SK-N-SH (cell line): ENCODE measurements around the gene CCK. TPM values are rescaled to one million over a fixed set of nuclear protein-coding genes. Genes with fewer than 3 reads are reported as not detected.

Experiments
- CTCF ChIA-PET: fragments of 300-600, 350-600 bp; formaldehyde crosslinking; extraction: SDS; loops from one replicate; lab custom pipeline; 2021; lab: Yijun Ruan, JAX
- POLR2A ChIA-PET: fragments of 350-600 bp; sonication (Branson Sonifier 250); formaldehyde crosslinking; extraction: SDS; loops from one replicate; lab custom pipeline; 2020; ENCODE audit warnings: antibody characterized with exemption, inconsistent platforms; lab: Yijun Ruan, JAX
- DNase-seq: peaks from one replicate; pipeline ENCODE4 v3.0.0; 2012
- H2AFZ ChIP-seq: fragments of 200-600 bp; sonication (generic); 2 replicates; pipeline ENCODE4 v1.8.1; 2016; ENCODE audit warnings: antibody characterized with exemption, mild to moderate bottlenecking, low read depth
- H3F3A ChIP-seq: fragments of 200-600 bp; sonication (generic); replicated peaks from 2 replicates; pipeline ENCODE3; 2016; ENCODE audit warnings: antibody characterized with exemption, mild to moderate bottlenecking; ENCODE audit not compliant: insufficient read depth
- H3K27ac ChIP-seq, 2 experiments: fragments of 200-500 bp in 1 of 2; fragments of 200-600 bp in 1 of 2; sonication (Bioruptor generic) in 1 of 2; sonication (generic), shearing (Covaris generic) in 1 of 2; 2 replicates each; pipeline versions ENCODE4 v1.5.1 to v1.6.1; 2014 to 2016; ENCODE audit warnings: low read depth in 2 of 2, inconsistent platforms in 1 of 2, low read length in 1 of 2, mild to moderate bottlenecking in 1 of 2, mixed read lengths in 1 of 2
- H3K27me3 ChIP-seq: fragments of 200-600 bp; sonication (generic), shearing (Covaris generic); 2 replicates; pipeline ENCODE4 v1.6.1; 2016; ENCODE audit warnings: mixed run types; ENCODE audit not compliant: insufficient read depth
- H3K36me3 ChIP-seq, 2 experiments: fragments of 200-500 bp in 1 of 2; fragments of 200-600 bp in 1 of 2; sonication (Bioruptor generic) in 1 of 2; sonication (generic) in 1 of 2; replicated peaks in 1 of 2; 2 replicates each; pipeline versions ENCODE3 to v1.5.1; 2014 to 2016; ENCODE audit warnings: low read length in 1 of 2, mild to moderate bottlenecking in 1 of 2; ENCODE audit not compliant: insufficient read depth in 2 of 2, control insufficient read depth in 1 of 2
- H3K4me1 ChIP-seq, 2 experiments: fragments of 200-500 bp in 1 of 2; fragments of 200-600 bp in 1 of 2; sonication (Bioruptor generic) in 1 of 2; sonication (generic), shearing (Covaris generic) in 1 of 2; 2 replicates each; pipeline versions ENCODE4 v1.5.1 to v1.6.1; 2014 to 2016; ENCODE audit warnings: low read depth in 1 of 2, low read length in 1 of 2, mixed run types in 1 of 2; ENCODE audit not compliant: insufficient read depth in 2 of 2, control insufficient read depth in 1 of 2
- H3K4me2 ChIP-seq: fragments of 200-600 bp; sonication (generic), shearing (Covaris generic); 2 replicates; pipeline ENCODE4 v1.6.1; 2017; ENCODE audit warnings: mixed run types
- H3K4me3 ChIP-seq, 2 experiments: fragments of 200-500 bp in 1 of 2; fragments of 200-600 bp in 1 of 2; sonication (Bioruptor generic) in 1 of 2; sonication (generic), shearing (Covaris generic) in 1 of 2; 2 replicates each; pipeline versions ENCODE4 v1.5.1 to v1.8.1; 2014 to 2016; ENCODE audit warnings: low read depth in 2 of 2, inconsistent platforms in 1 of 2, low read length in 1 of 2, mild to moderate bottlenecking in 1 of 2, mixed read lengths in 1 of 2, moderate library complexity in 1 of 2
- H3K79me2 ChIP-seq: fragments of 200-600 bp; sonication (generic); 2 replicates; pipeline ENCODE4 v1.8.1; 2017; ENCODE audit warnings: mild to moderate bottlenecking; ENCODE audit not compliant: insufficient read depth
- H3K9ac ChIP-seq: fragments of 200-600 bp; sonication (generic); 2 replicates; pipeline ENCODE4 v1.6.1; 2017; ENCODE audit warnings: mixed run types
- H3K9me2 ChIP-seq: fragments of 200-600 bp; sonication (generic); 2 replicates; pipeline ENCODE4 v1.6.1; 2017; ENCODE audit warnings: mixed run types
- H3K9me3 ChIP-seq: fragments of 200-600 bp; sonication (generic); 2 replicates; pipeline ENCODE4 v1.6.1; 2017; ENCODE audit warnings: mixed run types, mild to moderate bottlenecking, moderate library complexity
- H4K20me1 ChIP-seq: fragments of 200-600 bp; sonication (generic); 2 replicates; pipeline ENCODE4 v1.6.1; 2017; ENCODE audit warnings: mild to moderate bottlenecking, mixed run types; ENCODE audit not compliant: insufficient read depth
- GABPA ChIP-seq: IDR thresholded peaks from 2 replicates; pipeline ENCODE4 v1.4.0; 2012; ENCODE audit warnings: low read depth, mild to moderate bottlenecking
- GATA2 ChIP-seq: sonication (generic); formaldehyde crosslinking; IDR thresholded peaks from 2 replicates; pipeline ENCODE4 v1.5.0; 2020; ENCODE audit warnings: mild to moderate bottlenecking, missing genetic modification reagents
- MXI1 ChIP-seq: IDR thresholded peaks from 2 replicates; pipeline ENCODE4 v1.6.1; 2012; ENCODE audit warnings: mild to moderate bottlenecking, low read depth, low read length, improper control_type of control experiment
- WGBS: methylation state at CpG from one replicate; pipeline ENCODE4 v1.1.6; 2017; ENCODE audit warnings: low lambda C conversion rate; 5-methylcytosine and 5-hydroxymethylcytosine counted together
- polyA plus RNA-seq, 3 experiments: library from polyadenylated mRNA; depleted of rRNA; stranded (reverse); fragments of >200 nt; gene quantifications; 2 replicates each; pipeline ENCODE4 v1.2.3, GENCODE V29; 2012
- TF ChIP-seq, protein P1 (sequence below): fragments of 150-350 bp; IDR thresholded peaks from 2 replicates; pipeline ENCODE4 v1.6.1; 2017; ENCODE audit warnings: antibody characterized with exemption, low read length, low read depth, borderline replicate concordance
- TF ChIP-seq, protein P2 (sequence below): IDR thresholded peaks from 2 replicates; pipeline ENCODE4 v1.6.1; 2012; ENCODE audit warnings: mild to moderate bottlenecking, low read depth, low read length, moderate library complexity
- TF ChIP-seq, protein P3 (sequence below): IDR thresholded peaks from 2 replicates; pipeline ENCODE4 v1.4.0; 2012; ENCODE audit warnings: low read depth, borderline replicate concordance

CCK gene
- polyA plus RNA-seq, 1 of the 3 experiments (the other 2 are of a cell fraction): not detected

DNA sequence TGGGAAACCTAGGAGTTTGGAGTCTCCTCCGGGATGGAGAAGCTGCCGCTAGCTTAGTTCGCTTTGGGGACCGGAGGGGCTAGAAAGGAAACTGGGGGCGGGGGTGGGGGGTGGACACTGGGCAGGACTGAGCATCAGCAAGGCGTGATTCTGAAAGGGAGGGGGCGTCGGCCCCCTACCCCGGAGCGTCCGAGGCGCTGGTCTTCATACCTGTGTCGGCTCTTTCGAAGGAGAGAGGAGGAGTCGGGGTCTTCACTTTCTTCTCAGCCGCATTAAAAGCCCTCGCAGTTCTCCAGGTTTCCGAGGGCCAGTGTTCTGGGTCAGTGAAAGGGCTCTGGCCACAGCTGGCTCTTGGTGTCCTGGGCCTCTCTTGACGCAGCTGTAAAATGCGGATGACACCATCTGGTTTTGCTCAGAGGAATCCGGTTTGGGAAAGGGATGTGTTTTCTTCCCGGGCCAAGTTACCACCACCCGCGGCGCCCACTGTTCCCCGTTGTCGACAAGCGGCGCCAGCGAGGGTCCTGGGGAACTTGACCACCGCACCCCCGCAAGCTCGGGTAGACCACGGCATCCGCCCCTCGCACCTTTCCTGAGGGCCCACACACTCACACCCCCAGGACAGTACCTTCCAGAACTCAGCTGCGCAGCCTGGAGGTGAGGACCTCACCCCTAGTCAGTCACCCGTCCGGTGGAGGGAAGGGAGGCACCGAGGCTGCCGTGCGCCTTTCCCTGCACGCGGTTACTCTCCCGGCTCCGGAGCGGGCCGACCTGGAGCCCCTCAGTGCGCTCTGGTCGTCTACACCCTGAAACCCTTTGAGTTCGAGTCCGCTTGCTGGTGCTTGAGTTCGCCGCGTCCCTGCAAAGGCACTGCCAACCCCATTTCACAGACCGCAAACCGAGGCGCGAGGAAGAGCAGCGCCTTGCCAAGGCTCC is 660 bp downstream of the CCK start:
- no peak overlapping the region for H2AFZ ChIP-seq
- POLR2A ChIA-PET: no interaction called here

More for the DNA sequence above, 660 bp downstream of the CCK start:
- H3K9me3 ChIP-seq: no peaks in the 10 kb centered on the region
- CTCF ChIA-PET: interaction anchor here (1.2 to 10.3 kb wide), 5 partner anchors 15 to 178 kb away, joined by 3 to 103 read pairs (median 4); no protein-coding TSS in a partner anchor
- no peaks in the 10 kb centered on the region for H4K20me1 ChIP-seq
- no peak overlapping the region; a peak in 1 of 4 replicates for H3K4me3 ChIP-seq
- TF ChIP-seq, protein P1, sequence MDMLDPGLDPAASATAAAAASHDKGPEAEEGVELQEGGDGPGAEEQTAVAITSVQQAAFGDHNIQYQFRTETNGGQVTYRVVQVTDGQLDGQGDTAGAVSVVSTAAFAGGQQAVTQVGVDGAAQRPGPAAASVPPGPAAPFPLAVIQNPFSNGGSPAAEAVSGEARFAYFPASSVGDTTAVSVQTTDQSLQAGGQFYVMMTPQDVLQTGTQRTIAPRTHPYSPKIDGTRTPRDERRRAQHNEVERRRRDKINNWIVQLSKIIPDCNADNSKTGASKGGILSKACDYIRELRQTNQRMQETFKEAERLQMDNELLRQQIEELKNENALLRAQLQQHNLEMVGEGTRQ: no peak
- TF ChIP-seq MXI1 (no peak), GATA2 (no peak), GABPA (no peak)
- TF ChIP-seq, protein P2, sequence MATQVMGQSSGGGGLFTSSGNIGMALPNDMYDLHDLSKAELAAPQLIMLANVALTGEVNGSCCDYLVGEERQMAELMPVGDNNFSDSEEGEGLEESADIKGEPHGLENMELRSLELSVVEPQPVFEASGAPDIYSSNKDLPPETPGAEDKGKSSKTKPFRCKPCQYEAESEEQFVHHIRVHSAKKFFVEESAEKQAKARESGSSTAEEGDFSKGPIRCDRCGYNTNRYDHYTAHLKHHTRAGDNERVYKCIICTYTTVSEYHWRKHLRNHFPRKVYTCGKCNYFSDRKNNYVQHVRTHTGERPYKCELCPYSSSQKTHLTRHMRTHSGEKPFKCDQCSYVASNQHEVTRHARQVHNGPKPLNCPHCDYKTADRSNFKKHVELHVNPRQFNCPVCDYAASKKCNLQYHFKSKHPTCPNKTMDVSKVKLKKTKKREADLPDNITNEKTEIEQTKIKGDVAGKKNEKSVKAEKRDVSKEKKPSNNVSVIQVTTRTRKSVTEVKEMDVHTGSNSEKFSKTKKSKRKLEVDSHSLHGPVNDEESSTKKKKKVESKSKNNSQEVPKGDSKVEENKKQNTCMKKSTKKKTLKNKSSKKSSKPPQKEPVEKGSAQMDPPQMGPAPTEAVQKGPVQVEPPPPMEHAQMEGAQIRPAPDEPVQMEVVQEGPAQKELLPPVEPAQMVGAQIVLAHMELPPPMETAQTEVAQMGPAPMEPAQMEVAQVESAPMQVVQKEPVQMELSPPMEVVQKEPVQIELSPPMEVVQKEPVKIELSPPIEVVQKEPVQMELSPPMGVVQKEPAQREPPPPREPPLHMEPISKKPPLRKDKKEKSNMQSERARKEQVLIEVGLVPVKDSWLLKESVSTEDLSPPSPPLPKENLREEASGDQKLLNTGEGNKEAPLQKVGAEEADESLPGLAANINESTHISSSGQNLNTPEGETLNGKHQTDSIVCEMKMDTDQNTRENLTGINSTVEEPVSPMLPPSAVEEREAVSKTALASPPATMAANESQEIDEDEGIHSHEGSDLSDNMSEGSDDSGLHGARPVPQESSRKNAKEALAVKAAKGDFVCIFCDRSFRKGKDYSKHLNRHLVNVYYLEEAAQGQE: no peak
- TF ChIP-seq, protein P3, sequence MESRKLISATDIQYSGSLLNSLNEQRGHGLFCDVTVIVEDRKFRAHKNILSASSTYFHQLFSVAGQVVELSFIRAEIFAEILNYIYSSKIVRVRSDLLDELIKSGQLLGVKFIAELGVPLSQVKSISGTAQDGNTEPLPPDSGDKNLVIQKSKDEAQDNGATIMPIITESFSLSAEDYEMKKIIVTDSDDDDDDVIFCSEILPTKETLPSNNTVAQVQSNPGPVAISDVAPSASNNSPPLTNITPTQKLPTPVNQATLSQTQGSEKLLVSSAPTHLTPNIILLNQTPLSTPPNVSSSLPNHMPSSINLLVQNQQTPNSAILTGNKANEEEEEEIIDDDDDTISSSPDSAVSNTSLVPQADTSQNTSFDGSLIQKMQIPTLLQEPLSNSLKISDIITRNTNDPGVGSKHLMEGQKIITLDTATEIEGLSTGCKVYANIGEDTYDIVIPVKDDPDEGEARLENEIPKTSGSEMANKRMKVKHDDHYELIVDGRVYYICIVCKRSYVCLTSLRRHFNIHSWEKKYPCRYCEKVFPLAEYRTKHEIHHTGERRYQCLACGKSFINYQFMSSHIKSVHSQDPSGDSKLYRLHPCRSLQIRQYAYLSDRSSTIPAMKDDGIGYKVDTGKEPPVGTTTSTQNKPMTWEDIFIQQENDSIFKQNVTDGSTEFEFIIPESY: no peak
- no peaks in the 10 kb centered on the region for H3K9me2 ChIP-seq
- DNase-seq: peak; percentile 63
- peaks cover 59% of the 10 kb centered on the region for H3K27me3 ChIP-seq
- H3K4me2 ChIP-seq: peak overlapping the region; percentile 71; the same call in 1 of the 2 replicates
- H3K36me3 ChIP-seq: no peaks in the 10 kb centered on the region
- H3K4me1 ChIP-seq: peaks cover 0 to 8% of the 10 kb centered on the region in 2 experiments; a peak in 1 of 4 replicates
- 32% methylated on average over 27 of the region's 60 CpGs for WGBS
- H3K27ac ChIP-seq: no peak overlapping the region
- H3K79me2 ChIP-seq: no peaks in the 10 kb centered on the region
- H3F3A ChIP-seq: peaks cover 3% of the 10 kb centered on the region
- no peak overlapping the region for H3K9ac ChIP-seq
